Measurements from ENCODE around the gene KRT78. TPM values are rescaled to one million over a fixed set of nuclear protein-coding genes. Genes with fewer than 3 reads are reported as not detected.
"Not testable (repeated sequence)": the region's sequence is repeated elsewhere in the genome, so short reads cannot be mapped to it uniquely, and the experiment has no call there.

Gene KRT78
- total RNA-seq, 1 donor from 2014 or later = not detected

- no peak for DNase-seq (ENCODE audit: low spot score)
These were observed 52.4 kb downstream of the KRT78 start for GRCh38 chr12:52796429-52796794.

GRCh38 chr12:52795694-52796428, 52.9 kb downstream of the KRT78 start, which contains the start of gene KRT3:
Gene KRT3, minus strand, starts transcription at chr12:52796117. Its CDS starts 75 bp downstream, at chr12:52796042.
- no peak for DNase-seq (ENCODE audit: low spot score)

GRCh38 chr12:52795332-52795674, 53.5 kb downstream of the KRT78 start:
- not testable (repeated sequence) for DNase-seq (ENCODE audit: low spot score)

DNA sequence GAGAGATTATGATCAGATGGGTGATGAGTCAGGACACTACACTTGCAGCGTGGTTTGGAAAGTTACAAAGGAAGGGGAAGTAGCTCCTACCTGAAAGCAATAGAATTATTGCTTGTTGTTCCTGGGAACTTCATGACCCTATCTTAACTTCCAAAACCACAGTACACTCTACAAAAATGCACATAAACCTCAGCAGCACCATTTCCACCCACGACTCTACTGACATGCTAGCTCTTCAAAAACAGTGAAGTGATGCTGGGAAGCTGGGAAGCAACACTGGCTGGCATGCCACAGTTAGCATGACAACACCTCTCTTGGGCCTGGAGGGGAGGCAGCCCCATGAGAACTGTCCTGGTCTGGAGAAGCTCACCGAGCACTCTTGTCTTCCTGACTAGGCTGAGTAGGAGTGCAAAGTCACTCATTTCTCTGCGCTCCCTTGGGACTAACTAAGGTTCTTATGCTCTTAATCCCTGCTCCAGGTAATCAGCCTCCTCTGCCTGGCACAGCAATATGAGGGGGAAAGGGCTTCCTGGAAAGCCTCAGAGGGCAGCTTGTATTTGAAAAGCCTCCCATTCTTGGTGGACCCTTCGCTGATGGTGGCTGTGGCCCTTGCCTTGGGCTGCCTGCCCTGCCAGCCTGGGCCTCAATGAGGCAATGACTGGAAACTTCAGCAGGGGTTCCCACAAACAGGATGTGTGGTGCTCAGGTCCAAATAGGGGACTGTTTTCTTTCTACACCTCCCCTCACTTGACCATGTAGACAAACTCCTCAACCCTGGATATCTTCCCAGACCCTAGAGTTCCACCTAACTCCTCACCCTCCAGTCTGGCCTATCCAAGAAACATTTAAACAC, 54.1 kb downstream of the KRT78 start:
- DNase-seq (ENCODE audit: low spot score) = no peak

GRCh38 chr12:52792185-52793029, 56.4 kb downstream of the KRT78 start:
- DNase-seq (ENCODE audit: low spot score) = no peak

DNA sequence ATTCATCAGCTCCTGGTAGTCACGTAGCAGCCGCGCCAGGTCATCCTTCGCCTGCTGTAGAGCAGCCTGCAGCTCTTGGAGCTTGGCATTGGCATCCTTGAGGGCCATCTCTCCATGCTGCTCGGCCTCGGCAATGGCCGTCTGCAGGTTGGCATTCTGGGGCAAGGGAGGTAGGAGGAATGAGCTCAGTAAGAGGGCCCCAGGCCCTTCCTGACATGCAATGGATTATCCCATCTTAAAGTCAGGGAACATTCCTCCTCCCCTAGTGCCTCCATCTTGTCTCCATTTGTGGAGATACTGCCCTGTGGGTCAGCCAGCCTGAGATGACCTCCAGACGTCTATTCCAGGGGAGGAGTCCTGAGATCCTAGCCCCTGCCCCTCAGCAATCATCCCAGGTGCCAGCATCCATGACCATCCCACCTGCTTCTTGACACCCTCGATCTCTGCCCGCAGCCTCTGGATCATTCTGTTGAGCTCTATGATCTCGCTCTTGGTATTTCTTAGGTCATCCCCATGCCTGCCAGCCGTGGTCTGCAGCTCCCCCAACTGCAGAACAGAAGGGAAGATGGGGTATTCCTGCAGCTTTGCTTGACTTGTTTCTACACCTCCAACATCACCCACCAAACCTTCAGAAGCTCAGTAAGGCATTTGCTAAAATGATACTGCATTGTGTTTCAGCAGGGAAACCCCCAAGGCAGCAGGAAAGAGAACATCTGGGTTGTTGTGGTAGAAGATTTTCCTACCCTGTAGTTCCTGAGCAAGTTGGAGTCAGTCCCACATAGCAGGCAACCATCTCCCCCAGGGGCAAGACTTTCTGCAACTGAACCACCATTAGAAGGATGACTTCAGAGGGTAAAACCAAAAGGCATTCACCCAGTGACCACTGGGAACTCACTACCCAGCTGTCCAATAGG, 57.3 kb downstream of the KRT78 start:
- DNase-seq (ENCODE audit: low spot score) = no peak

- no peak for DNase-seq (ENCODE audit: low spot score)
These were observed 58.1 kb downstream of the KRT78 start for GRCh38 chr12:52790427-52791270.

- DNase-seq (ENCODE audit: low spot score) = peak; percentile 46
These were observed 59.0 kb downstream of the KRT78 start for GRCh38 chr12:52789637-52790426.

DNA sequence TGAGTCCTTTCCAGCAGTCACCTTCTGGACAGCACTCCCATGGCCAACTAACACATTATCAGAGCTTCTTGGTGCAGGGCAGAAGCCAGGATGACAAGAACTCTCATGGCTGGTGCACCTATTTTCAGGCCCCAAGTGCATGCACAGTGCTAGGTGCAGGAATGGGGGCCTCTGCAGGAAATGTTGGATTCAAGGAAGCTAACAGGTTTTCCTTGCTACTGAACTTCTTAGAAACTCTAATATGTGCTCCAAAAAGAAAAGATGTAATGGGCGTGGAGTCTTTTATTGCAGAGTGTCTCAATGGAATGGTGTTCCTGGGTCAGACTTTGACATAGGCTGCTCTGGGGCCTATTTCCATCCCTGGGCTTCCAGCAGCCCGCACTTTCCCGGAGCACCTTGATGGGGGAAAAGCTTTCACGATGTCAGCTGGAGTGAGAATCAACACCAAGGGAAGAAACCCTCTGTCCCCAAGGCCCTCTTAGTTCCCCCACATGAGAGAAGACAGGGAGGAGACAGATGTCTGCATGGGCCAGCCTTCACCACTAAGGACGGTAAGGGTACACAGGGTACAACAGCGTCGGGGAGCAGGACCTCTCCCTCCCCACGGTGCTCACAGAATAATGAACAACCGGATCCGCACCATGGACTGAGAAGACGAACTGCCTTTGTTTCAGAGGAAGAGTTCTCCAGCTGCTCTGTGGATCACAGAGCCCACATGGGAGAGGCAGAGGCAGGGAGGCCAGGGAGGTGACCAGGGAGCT, 59.7 kb downstream of the KRT78 start:
- no peak for DNase-seq (ENCODE audit: low spot score)

- no peak for DNase-seq (ENCODE audit: low spot score)
These were observed 60.5 kb downstream of the KRT78 start for GRCh38 chr12:52788192-52788875.

Other genes with a start within 250 kb of the KRT78 start
- gene KRT72, start 247.5 kb downstream of the KRT78 start, total RNA-seq = not detected
- not detected for gene KRT73, start 230.4 kb downstream of the KRT78 start, total RNA-seq
- gene KRT2, start 196.8 kb downstream of the KRT78 start, total RNA-seq = not detected
- not detected for gene KRT1, start 168.6 kb downstream of the KRT78 start, total RNA-seq
- not detected for gene KRT77, start 145.5 kb downstream of the KRT78 start, total RNA-seq
- not detected for gene KRT76, start 71.6 kb downstream of the KRT78 start, total RNA-seq
- not detected for gene KRT3, start 52.9 kb downstream of the KRT78 start, total RNA-seq
- gene KRT4, start 34.9 kb downstream of the KRT78 start, total RNA-seq = 0.81 TPM
- not detected for gene KRT79, start 14.7 kb downstream of the KRT78 start, total RNA-seq
- 815 TPM for gene KRT8, start 56.1 kb upstream of the KRT78 start, total RNA-seq
- gene KRT18, start 100.1 kb upstream of the KRT78 start, total RNA-seq = 607 TPM
- gene EIF4B, start 157.5 kb upstream of the KRT78 start, total RNA-seq = 474 TPM
- 198 TPM for gene TNS2, start 201.1 kb upstream of the KRT78 start, total RNA-seq
- gene SPRYD3, start 230.4 kb upstream of the KRT78 start, total RNA-seq = 66.6 TPM
- 133 TPM for gene IGFBP6, start 248.7 kb upstream of the KRT78 start, total RNA-seq